DLD1 (cell line): ENCODE measurements around the gene CCNK.

Source experiments
- in situ Hi-C: cut with HindIII; loops from 2 replicates; pipeline ENCODE4 v1.10.0; 2017; ENCODE audit warnings: low sequenced_read_pairs

CCNK gene

DNA sequence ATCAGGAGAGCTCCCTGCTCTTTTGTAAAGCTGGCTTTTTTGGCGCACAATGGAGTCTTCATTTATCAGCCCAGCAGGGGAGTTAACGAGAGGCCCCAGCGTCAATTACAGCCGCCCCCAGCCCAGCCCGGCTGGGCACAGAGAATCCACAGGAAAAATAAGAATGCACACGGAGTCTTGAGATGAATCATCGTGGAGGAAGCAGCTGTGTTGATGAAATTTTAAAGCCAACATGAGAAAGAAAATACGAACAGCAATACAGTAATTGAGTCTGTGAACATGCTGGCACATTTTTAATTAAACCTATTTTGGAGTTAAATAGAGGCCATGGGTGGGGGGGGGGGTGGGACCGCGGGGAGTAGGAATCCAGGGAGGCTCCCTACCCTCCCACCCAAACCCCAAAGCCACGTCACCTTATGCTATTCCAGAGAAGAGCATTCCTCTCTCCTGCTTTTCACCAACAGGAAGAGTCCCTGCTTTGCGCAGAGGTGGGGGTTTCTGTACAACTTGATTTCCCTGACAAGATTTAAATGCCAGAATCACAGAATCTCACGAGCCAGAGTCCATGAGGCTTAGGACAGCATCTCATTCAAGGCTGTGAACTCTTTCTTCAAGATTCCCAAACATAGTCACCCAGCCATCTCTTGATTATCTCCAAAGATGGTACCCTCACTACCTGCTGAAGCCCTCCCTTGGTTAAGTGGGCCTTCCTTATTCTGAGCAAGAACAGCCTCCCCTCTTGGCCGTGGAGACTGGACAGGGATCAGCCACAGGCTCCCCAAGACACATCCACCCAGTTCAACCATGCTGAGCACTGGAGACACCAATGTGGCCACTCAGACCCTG, 50.3 kb downstream of the CCNK start:
- in situ Hi-C loops, result no loop called here

DNA sequence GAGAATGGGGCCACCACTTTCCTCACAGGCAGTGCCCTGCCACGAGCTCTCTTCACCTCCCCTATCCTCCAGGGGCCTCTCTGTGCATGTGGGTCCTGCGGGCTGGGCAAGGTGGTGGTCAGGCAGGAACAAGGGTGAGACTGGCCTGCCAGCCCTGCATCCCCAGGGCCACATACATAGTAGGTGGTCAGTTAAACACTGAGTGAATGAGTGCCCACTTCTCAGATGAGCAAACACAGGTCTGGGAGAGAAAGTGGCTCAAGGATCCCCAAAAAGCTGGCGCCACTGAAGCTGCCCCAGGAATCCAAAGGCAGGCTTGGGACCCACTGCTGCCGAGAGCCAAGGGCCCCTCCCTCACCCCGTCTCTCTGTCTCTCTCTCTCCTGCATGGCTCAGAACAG, 51.1 kb downstream of the CCNK start:
- in situ Hi-C loops, result no loop called here

- in situ Hi-C loops, result no loop called here
Observed at GRCh38 chr14:99534333-99534732, 53.1 kb downstream of the CCNK start.

DNA sequence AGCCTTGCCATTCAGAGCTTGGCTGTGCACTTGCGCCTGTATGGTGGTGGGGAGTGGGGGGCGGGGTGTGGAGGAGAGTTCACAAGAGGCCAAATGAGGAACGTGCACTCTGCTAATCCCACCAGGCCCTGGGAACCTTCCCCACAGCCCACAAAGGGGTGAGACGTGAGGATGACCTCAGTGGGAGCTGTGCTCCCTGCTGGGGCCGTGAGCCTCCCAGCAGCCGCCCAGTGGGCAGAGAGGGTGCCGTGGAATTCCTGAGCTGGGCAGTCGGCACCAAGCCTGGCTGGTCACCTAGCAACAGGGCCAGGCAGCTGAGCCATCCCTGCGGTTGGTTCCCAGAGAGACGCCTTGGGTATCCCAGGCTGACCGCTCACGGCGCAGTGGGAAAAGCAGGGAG, 53.7 kb downstream of the CCNK start:
- in situ Hi-C loops, result no loop called here

- in situ Hi-C loops, result no loop called here
Observed at GRCh38 chr14:99535448-99535847, 54.2 kb downstream of the CCNK start.

- in situ Hi-C loops, result no loop called here
Observed at GRCh38 chr14:99535908-99536778, 54.9 kb downstream of the CCNK start.

DNA sequence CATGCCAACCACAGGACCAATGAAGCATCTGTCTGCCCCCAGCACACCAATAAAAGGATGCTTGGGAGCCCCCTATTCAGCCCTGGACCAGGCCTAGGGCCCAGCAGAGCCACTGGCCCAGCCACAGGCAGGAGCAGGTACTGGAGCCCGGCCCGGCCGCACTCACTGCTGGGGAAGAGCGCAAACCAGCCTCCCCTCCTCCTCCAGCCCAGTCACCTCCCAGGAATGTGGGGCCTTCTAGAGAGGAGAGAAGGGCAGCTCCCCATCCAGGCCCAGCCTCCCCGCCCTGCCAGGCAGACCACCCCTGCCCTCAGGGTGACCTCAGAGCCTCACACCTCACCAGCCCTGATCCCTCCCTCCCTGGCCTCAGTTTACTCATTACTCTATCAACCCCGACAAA, 56.2 kb downstream of the CCNK start:
- in situ Hi-C loops, result no loop called here

DNA sequence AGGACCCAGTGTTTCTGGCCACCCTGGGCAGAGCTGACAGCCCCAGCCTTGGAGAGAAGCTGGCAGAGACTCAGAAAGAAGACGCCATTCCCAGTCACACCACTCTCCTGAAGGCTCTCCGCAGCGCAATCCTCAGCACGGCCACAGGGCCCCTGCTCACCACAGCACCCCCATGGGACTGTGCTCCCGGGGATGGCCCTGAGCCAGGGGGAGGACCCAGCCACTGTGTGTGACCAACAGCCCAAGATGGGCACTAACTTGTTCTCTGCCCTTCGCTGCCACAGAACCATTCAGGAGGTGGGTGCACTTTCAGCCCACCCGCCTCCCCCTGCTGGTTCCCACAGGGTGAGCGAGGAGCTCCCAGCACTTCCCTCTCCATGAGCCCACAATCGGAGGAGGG, 57.1 kb downstream of the CCNK start:
- in situ Hi-C loops, result no loop called here

DNA sequence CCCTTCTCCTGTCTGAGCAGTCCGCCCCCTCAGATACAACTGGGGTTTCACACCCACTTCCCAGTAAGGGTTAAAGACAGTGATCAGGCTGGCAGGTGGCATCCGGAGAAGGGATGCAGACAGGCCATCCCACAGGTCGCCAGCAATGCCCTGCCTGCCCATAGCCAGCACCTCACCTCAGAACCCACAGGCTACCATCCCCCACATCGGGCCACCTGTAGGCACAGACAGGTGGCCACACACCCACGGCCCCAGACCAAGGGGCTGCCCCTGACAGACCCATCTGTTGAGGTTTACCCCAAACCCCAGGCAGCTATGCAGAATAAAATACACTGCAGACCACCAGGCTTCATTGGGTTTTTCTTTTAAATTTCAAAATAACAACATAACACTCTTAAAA, 57.5 kb downstream of the CCNK start:
- in situ Hi-C loops, result no loop called here

GRCh38 chr14:99539491-99539890, 58.3 kb downstream of the CCNK start:
- in situ Hi-C loops, result no loop called here

GRCh38 chr14:99540196-99541032, 59.2 kb downstream of the CCNK start:
- in situ Hi-C loops, result no loop called here

GRCh38 chr14:99541211-99541610, 60.0 kb downstream of the CCNK start:
- in situ Hi-C loops, result no loop called here

DNA sequence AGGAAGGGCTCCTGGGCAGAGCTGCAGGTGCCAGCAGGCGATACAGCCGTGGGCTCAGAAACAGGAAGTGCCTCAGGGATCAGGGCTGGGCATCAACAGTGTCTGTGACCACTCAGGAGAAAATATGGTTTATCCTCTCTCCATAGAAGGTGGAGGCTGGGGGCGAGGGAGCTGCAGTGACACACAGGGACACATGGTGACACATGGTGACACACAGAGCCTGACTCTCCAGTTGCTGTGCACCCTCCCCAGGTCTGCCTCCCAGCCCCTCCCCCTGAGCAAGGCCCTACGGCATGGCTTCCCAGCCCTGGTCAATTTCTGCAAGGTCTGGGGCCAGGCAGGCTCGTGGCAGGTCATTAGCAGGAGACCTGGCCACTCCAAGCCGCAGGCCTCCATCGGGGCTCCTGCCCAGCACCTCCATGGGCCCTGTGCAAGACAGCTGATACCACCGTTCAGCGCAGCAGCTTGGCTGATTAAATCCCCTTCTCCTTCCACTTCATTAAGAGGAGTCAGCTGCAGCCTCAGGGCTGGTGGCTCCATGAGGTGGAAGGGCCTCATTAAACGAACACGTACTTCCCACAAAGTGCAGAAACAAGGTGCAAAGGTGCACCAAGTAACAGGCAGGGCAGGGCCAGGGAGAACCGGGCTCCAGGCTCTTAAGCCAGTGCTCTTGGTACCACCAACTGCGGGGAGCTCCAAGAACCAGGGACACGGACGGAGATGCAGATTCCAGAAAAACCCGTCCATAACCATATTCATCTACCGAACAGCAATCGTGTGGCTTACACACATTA, 60.7 kb downstream of the CCNK start:
- in situ Hi-C loops, result no loop called here

- in situ Hi-C loops, result no loop called here
Observed at GRCh38 chr14:99542566-99542965, 61.4 kb downstream of the CCNK start.

- in situ Hi-C loops, result no loop called here
Observed at GRCh38 chr14:99543370-99543769, 62.2 kb downstream of the CCNK start.

- in situ Hi-C loops, result no loop called here
Observed at GRCh38 chr14:99543985-99544384, 62.8 kb downstream of the CCNK start.

DNA sequence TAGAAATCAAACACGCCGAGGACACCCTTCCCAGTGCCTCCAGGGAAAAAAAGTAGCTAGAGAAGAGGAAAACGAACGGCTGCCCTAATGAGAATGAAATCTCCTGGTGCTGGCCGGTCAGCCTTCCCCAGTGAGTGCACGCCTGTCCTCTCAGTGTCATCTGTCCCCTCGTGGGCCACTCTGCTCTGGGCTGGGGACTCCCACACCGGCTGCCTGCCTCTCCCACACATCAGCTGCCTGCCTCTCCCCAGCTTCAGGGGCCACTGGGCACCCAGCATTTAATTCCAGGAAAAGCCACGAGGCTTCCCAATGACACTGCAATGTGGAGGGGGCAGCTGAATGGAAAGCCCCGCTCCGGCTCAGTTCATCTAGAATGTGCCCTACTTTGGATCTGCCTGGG, 63.8 kb downstream of the CCNK start:
- in situ Hi-C loops, result no loop called here

- in situ Hi-C loops, result no loop called here
Observed at GRCh38 chr14:99545586-99545985, 64.4 kb downstream of the CCNK start.

DNA sequence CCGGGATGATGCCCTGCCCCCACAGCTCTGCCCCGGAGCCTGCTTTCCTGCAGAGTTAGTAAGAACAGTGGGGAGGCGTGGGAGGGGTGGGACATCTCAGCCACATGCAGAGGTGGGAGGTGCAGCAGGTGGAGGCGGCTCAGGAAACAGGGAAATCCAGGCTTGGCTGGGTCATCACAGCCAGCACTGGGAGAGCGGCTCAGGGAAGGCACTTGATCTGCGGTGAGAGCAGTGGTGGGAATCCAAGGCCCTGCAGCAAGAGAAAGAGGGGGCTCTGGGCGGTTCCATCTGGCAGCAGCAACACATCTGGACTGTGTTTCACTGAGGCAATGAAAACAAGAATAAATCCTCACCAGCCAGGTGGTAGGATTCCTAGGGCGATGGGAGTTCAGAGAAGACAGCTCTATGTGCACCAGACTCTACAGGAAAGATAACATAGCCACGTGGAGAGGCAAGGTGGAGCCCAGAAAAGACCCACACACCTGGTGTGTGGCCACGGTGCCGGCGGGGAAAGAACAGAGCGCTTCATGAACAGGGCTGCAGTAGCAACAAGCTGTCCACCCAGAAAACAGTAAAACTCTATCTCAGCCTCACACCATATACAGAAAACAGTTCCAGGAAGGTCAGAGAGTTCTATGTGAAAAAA, 65.1 kb downstream of the CCNK start:
- in situ Hi-C loops, result no loop called here

- in situ Hi-C loops, result no loop called here
Observed at GRCh38 chr14:99548255-99548654, 67.0 kb downstream of the CCNK start.
